MM.1S (cell line): ENCODE measurements around the gene ARHGAP26.

Experiments
- EZH2 ChIP-seq: fragments of 300-600 bp; sonication (generic); optimal IDR thresholded peaks from 2 replicates; pipeline ENCODE3; 2017; ENCODE audit warnings: low read depth, mild to moderate bottlenecking, antibody characterized with exemption, low read length, mixed read lengths
- TF ChIP-seq, protein P1 (sequence below): fragments of 300-600 bp; sonication (generic); IDR thresholded peaks from 2 replicates; pipeline ENCODE4 v1.5.1; 2016; ENCODE audit warnings: antibody characterized with exemption, low read length, mixed read lengths

DNA sequence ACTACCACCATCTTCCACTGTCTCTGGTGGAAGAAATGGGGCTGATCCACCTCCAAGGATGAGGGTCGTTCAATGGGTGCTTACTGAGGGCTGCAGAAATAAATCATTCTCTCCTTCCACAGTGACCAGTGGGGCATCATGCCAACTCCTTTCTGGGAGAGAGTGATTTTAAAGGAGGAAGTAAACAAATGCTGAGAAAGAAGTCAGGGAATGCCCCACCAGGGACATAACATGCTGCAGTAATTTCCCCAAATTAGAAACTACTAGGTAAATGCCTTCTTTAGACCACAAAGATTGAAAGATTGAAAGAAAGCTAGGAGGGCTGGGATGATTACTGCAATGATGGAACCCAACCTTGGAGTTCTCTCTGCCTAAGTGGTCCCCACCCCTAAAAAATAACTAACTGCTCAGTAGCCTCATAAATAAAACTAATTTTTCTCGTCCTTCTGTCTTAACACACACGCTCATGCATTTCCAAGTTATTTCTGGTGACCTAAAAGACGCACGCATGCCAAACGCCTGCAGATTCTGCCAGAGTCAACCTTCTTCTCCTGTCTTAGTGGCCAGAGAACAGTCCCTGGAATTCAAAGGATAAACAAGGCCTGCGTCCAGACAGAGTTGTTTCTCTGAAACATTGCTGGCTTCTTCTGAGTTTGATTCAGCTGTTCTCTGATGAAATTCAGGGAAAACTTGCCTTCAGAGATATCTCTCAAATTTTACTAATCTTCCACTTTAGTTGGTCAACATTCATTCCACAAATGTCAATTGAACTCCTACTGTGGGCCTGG lies 383.3 kb downstream of the ARHGAP26 start:
- TF ChIP-seq, protein P1, sequence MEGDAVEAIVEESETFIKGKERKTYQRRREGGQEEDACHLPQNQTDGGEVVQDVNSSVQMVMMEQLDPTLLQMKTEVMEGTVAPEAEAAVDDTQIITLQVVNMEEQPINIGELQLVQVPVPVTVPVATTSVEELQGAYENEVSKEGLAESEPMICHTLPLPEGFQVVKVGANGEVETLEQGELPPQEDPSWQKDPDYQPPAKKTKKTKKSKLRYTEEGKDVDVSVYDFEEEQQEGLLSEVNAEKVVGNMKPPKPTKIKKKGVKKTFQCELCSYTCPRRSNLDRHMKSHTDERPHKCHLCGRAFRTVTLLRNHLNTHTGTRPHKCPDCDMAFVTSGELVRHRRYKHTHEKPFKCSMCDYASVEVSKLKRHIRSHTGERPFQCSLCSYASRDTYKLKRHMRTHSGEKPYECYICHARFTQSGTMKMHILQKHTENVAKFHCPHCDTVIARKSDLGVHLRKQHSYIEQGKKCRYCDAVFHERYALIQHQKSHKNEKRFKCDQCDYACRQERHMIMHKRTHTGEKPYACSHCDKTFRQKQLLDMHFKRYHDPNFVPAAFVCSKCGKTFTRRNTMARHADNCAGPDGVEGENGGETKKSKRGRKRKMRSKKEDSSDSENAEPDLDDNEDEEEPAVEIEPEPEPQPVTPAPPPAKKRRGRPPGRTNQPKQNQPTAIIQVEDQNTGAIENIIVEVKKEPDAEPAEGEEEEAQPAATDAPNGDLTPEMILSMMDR, result no peak
- no peak for TF ChIP-seq EZH2
